Keratinocyte (primary cell): ENCODE data around the gene TRAF3. TPM values are rescaled to one million over a fixed set of nuclear protein-coding genes. Genes with fewer than 3 reads are reported as not detected.

Experiments
- DNase-seq: peaks from one replicate; pipeline ENCODE4 v3.0.0-alpha.2; 2011; ENCODE audit warnings: low read depth, missing footprints, low spot score
- FAIRE-seq: peaks from 2 replicates; lab custom pipeline; 2011; peaks lifted over from hg19 to GRCh38; lab: Jason Lieb, UNC
- H2AFZ ChIP-seq: 2 replicates; pipeline ENCODE4 v1.6.0; 2012; ENCODE audit warnings: low read length, control low read depth, inconsistent platforms; ENCODE audit not compliant: control insufficient read depth
- H3K27ac ChIP-seq: 2 replicates; pipeline ENCODE4 v1.5.1; 2011; ENCODE audit warnings: low read length; ENCODE audit not compliant: control insufficient read depth, insufficient read depth
- H3K27me3 ChIP-seq: 3 replicates; pipeline ENCODE4 v1.6.0; 2011; ENCODE audit warnings: low read length; ENCODE audit not compliant: control insufficient read depth, insufficient read depth; ENCODE audit errors: extremely low read depth
- H3K36me3 ChIP-seq, 2 experiments: 2 replicates in 1 of 2; 3 replicates in 1 of 2; pipeline ENCODE4 v1.5.1; 2011; ENCODE audit warnings: low read length in 2 of 2, mild to moderate bottlenecking in 1 of 2; ENCODE audit not compliant: control insufficient read depth in 2 of 2, insufficient read depth in 2 of 2; ENCODE audit errors: extremely low read depth in 1 of 2
- H3K4me1 ChIP-seq: 3 replicates; pipeline ENCODE4 v1.5.1; 2011; ENCODE audit warnings: low read length; ENCODE audit not compliant: control insufficient read depth, insufficient read depth; ENCODE audit errors: extremely low read depth
- H3K4me2 ChIP-seq: 3 replicates; pipeline ENCODE4 v1.6.0; 2011; ENCODE audit warnings: low read depth, low read length; ENCODE audit not compliant: control insufficient read depth, insufficient read depth; ENCODE audit errors: extremely low read depth
- H3K4me3 ChIP-seq, 3 experiments: fragments of 200-600 bp in 1 of 3; sonication (generic) in 1 of 3; 2 replicates in 2 of 3; 3 replicates in 1 of 3; pipeline ENCODE4 v1.5.1; 2011 to 2016; ENCODE audit warnings: low read length in 3 of 3, mild to moderate bottlenecking in 3 of 3, control low read depth in 2 of 3, inconsistent platforms in 1 of 3, low read depth in 1 of 3, mixed read lengths in 1 of 3, mixed run types in 1 of 3, moderate library complexity in 1 of 3; ENCODE audit not compliant: control insufficient read depth in 2 of 3, insufficient read depth in 2 of 3; ENCODE audit errors: extremely low read depth in 1 of 3
- H3K79me2 ChIP-seq: 2 replicates; pipeline ENCODE4 v1.6.0; 2012; ENCODE audit warnings: low read length; ENCODE audit not compliant: control insufficient read depth, insufficient read depth
- H3K9ac ChIP-seq: 3 replicates; pipeline ENCODE4 v1.6.0; 2011; ENCODE audit warnings: low read length; ENCODE audit not compliant: control insufficient read depth, insufficient read depth; ENCODE audit errors: extremely low read depth
- H3K9me1 ChIP-seq: 3 replicates; pipeline ENCODE4 v1.6.0; 2011; ENCODE audit warnings: low read length; ENCODE audit not compliant: control insufficient read depth, insufficient read depth; ENCODE audit errors: extremely low read depth
- H3K9me3 ChIP-seq: 2 replicates; pipeline ENCODE4 v1.5.1; 2012; ENCODE audit warnings: low read depth, low read length; ENCODE audit not compliant: control insufficient read depth
- H4K20me1 ChIP-seq: 3 replicates; pipeline ENCODE4 v1.6.0; 2011; ENCODE audit warnings: low read length; ENCODE audit not compliant: control insufficient read depth, insufficient read depth; ENCODE audit errors: extremely low read depth
- EZH2 ChIP-seq: IDR thresholded peaks from one replicate; pipeline ENCODE4 v1.6.1; 2012; ENCODE audit warnings: inconsistent platforms, mild to moderate bottlenecking, low read length, moderate library complexity
- dilution Hi-C: fragments of 300-500 bp; cut with MboI; formaldehyde crosslinking; loops from one replicate; pipeline ENCODE4 v1.7.0; 2020; ENCODE audit warnings: low sequenced_read_pairs; ENCODE audit not compliant: extremely low pct_ligation_motif_present
- polyA plus RNA-seq, 5 experiments: library from polyadenylated mRNA; depleted of rRNA in 3 of 5; stranded (reverse) in 3 of 5; stranded (forward) in 1 of 5; unstranded in 1 of 5; fragments of >200 nt; gene quantifications; 1 replicate in 1 of 5; 2 replicates in 3 of 5; 3 replicates in 1 of 5; pipeline versions ENCODE4 v1.2.1 to v1.2.3, GENCODE V29; 2011 to 2012; ENCODE audit warnings: missing spikeins in 2 of 5, low read depth in 1 of 5, low replicate concordance in 1 of 5
- TF ChIP-seq, protein P1 (sequence below), 3 experiments: IDR thresholded peaks in 1 of 3; conservative IDR thresholded peaks in 1 of 3; optimal IDR thresholded peaks in 1 of 3; 2 replicates in 2 of 3; 3 replicates in 1 of 3; pipeline versions ENCODE3 to v1.5.1; 2011; ENCODE audit warnings: low read length in 3 of 3, mild to moderate bottlenecking in 3 of 3, moderate library complexity in 2 of 3, control low read depth in 1 of 3, inconsistent platforms in 1 of 3; ENCODE audit not compliant: insufficient read depth in 2 of 3; ENCODE audit errors: extremely low read depth in 1 of 3

TRAF3 gene
- polyA plus RNA-seq, 1 donor (not counting 4 experiments of a cell fraction or from before 2014, with no cell fraction given) = 12.5 TPM

DNA sequence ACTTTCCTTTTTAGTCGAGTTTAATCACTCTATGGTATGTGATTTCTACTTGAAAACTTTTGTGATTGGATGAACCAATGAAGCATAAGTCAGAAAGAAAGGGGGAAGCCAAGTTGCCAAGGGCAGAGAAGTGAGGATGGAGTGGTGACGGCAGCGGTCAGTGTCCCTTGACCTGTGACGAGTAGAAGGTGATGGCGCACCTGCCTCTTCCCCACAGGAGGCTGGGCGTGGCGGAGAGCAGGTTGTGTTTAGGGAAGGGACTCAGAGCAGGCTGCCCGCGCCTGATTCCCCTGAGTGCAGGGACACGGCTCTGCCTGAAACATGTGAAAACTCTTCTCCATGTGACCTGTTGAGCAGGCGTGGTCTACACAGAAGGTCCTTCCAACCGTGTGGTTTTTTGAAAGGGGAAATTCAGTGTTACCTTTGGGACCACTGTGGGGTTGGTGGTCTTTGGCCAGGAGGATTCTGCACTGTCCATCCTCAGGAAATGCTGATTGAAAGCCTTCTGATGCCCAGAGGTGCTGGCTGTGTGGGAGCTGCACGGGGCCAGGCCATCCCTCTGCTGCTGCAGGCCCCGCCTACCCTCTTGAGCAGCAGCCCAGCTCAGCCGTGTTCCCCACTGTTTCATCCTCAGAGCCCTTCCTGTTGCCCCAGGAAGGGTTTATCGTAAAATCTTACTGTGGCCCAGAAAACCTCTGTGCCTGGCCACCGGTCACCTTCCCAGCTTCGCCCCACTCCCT lies 121.7 kb downstream of the TRAF3 start:
- H3K36me3 ChIP-seq = peaks cover 4 to 13% of the 10 kb centered on the region in 2 experiments
- no peak for DNase-seq
- no peak overlapping the region for H3K27ac ChIP-seq
- H3K27me3 ChIP-seq = no peaks in the 10 kb centered on the region
- no peaks in the 10 kb centered on the region for H3K4me1 ChIP-seq
- FAIRE-seq = no peak
- H3K4me3 ChIP-seq = no peak overlapping the region
- H2AFZ ChIP-seq = no peak overlapping the region
- no peak overlapping the region for H3K4me2 ChIP-seq
- no peaks in the 10 kb centered on the region for H3K9me3 ChIP-seq
- dilution Hi-C loops = no loop called here
- H3K9ac ChIP-seq = no peak overlapping the region
- no peaks in the 10 kb centered on the region for H3K9me1 ChIP-seq
- TF ChIP-seq EZH2 = no peak
- TF ChIP-seq, protein P1, sequence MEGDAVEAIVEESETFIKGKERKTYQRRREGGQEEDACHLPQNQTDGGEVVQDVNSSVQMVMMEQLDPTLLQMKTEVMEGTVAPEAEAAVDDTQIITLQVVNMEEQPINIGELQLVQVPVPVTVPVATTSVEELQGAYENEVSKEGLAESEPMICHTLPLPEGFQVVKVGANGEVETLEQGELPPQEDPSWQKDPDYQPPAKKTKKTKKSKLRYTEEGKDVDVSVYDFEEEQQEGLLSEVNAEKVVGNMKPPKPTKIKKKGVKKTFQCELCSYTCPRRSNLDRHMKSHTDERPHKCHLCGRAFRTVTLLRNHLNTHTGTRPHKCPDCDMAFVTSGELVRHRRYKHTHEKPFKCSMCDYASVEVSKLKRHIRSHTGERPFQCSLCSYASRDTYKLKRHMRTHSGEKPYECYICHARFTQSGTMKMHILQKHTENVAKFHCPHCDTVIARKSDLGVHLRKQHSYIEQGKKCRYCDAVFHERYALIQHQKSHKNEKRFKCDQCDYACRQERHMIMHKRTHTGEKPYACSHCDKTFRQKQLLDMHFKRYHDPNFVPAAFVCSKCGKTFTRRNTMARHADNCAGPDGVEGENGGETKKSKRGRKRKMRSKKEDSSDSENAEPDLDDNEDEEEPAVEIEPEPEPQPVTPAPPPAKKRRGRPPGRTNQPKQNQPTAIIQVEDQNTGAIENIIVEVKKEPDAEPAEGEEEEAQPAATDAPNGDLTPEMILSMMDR (optimal IDR thresholded peaks at IDR 0.05 in 1 of 3, IDR thresholded peaks at IDR 0.05 in 1 of 3, conservative IDR thresholded peaks at IDR 0.05 in 1 of 3; ENCODE audit: extremely low read depth in 1 of 3, insufficient read depth in 2 of 3, low read length in 3 of 3) = no peak
- no peaks in the 10 kb centered on the region for H3K79me2 ChIP-seq
- H4K20me1 ChIP-seq = no peaks in the 10 kb centered on the region

DNA sequence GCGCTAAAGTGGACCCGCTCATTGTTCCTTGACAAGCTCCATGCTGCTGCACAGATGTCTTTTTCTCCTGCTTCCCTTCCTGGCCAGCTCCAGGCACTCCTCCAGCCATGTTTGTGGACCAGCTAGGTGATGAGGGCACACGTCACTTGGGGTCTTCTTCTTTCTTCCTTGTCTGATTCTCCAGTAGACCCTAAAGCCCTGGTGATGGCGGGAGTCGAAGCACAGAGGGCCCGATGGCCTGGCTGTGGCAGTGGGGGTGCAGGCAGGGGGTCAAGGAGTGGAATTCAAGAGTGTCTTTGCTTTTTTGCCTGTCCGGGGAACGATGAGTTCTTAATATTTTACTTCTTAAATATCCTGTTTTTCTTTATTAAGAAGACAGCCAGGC lies 122.3 kb downstream of the TRAF3 start:
- H3K27ac ChIP-seq = no peak overlapping the region
- H2AFZ ChIP-seq = no peak overlapping the region
- H3K4me2 ChIP-seq = no peak overlapping the region
- H3K4me3 ChIP-seq = no peak overlapping the region
- DNase-seq (no peak), FAIRE-seq (no peak)
- dilution Hi-C loops = no loop called here
- no peaks in the 10 kb centered on the region for H3K9me3 ChIP-seq
- no peak overlapping the region for H3K9ac ChIP-seq
- no peaks in the 10 kb centered on the region for H3K79me2 ChIP-seq
- H3K36me3 ChIP-seq = peaks cover 4 to 16% of the 10 kb centered on the region in 2 experiments
- H3K4me1 ChIP-seq = no peaks in the 10 kb centered on the region
- no peaks in the 10 kb centered on the region for H3K27me3 ChIP-seq
- TF ChIP-seq, protein P1 (optimal IDR thresholded peaks at IDR 0.05 in 1 of 3, IDR thresholded peaks at IDR 0.05 in 1 of 3, conservative IDR thresholded peaks at IDR 0.05 in 1 of 3; ENCODE audit: extremely low read depth in 1 of 3, insufficient read depth in 2 of 3, low read length in 3 of 3) = no peak
- no peak for TF ChIP-seq EZH2
- no peaks in the 10 kb centered on the region for H4K20me1 ChIP-seq
- H3K9me1 ChIP-seq = no peaks in the 10 kb centered on the region
